Lower leg skin (tissue), 3 donors: ENCODE results near the gene CD300LD.

ENCODE experiments used
- CTCF ChIP-seq, 3 donors: fragments of 450-650 bp; IDR thresholded peaks; one replicate each; pipeline ENCODE4 v1.5.1; 2016; ENCODE audit warnings: antibody characterized with exemption in 3 of 3, mild to moderate bottlenecking in 3 of 3, moderate library complexity in 2 of 3
- POLR2A ChIP-seq, 2 donors: fragments of 450-650 bp; IDR thresholded peaks; one replicate each; pipeline ENCODE4 v1.6.1; 2016 to 2017; ENCODE audit warnings: antibody characterized with exemption in 2 of 2, mild to moderate bottlenecking in 1 of 2, moderate library complexity in 1 of 2

- no peak for TF ChIP-seq CTCF (IDR thresholded peaks at IDR 0.05)
- no peak for TF ChIP-seq POLR2A (IDR thresholded peaks at IDR 0.05)
These were observed 11.7 kb upstream of the CD300LD start for GRCh38 chr17:74603746-74604145.
